ENCODE data around the gene IFITM2.

- TF ChIP-seq CTCF (conservative IDR thresholded peaks at IDR 0.05) (no peak), ZFX (IDR thresholded peaks at IDR 0.05) (no peak)
Observed at GRCh38 chr11:285021-285893, 22.4 kb upstream of the IFITM2 start.

All from C4-2B (cell line).